KMS-11 (cell line): ENCODE measurements around the gene SLC28A2.
"Not testable (repeated sequence)": the region's sequence is repeated elsewhere in the genome, so short reads cannot be mapped to it uniquely, and the experiment has no call there.

Experiments
- H2AFZ ChIP-seq: fragments of 200-600 bp; sonication (generic); 2 replicates; pipeline ENCODE4 v1.6.1; 2016; ENCODE audit warnings: antibody characterized with exemption, mixed run types, low read depth
- H3K27ac ChIP-seq: fragments of 200-600 bp; sonication (generic); 2 replicates; pipeline ENCODE4 v1.6.1; 2016; ENCODE audit warnings: mild to moderate bottlenecking, mixed run types
- H3K27me3 ChIP-seq: fragments of 200-600 bp; sonication (generic); 2 replicates; pipeline ENCODE4 v1.6.1; 2017; ENCODE audit warnings: mild to moderate bottlenecking, low read depth, mixed run types, moderate library complexity; ENCODE audit not compliant: insufficient read depth
- H3K36me3 ChIP-seq: fragments of 200-600 bp; sonication (generic); 2 replicates; pipeline ENCODE4 v1.6.1; 2017; ENCODE audit warnings: mild to moderate bottlenecking, mixed run types; ENCODE audit not compliant: insufficient read depth
- H3K4me1 ChIP-seq: fragments of 200-600 bp; sonication (generic); 2 replicates; pipeline ENCODE4 v1.6.1; 2016; ENCODE audit warnings: mild to moderate bottlenecking, low read depth, mixed run types; ENCODE audit not compliant: poor library complexity, severe bottlenecking
- H3K4me2 ChIP-seq: fragments of 200-600 bp; sonication (generic); 2 replicates; pipeline ENCODE4 v1.7.0; 2016; ENCODE audit warnings: mild to moderate bottlenecking, mixed run types
- H3K4me3 ChIP-seq: fragments of 200-600 bp; sonication (generic); IDR thresholded peaks from 2 replicates; pipeline ENCODE4 v1.6.1; 2017; ENCODE audit warnings: low read depth, low read length, mixed read lengths; ENCODE audit not compliant: insufficient read depth
- H3K79me2 ChIP-seq: fragments of 200-600 bp; sonication (generic); 2 replicates; pipeline ENCODE4 v1.6.1; 2016; ENCODE audit warnings: low read depth, mixed run types; ENCODE audit not compliant: insufficient read depth
- H3K9ac ChIP-seq: fragments of 200-600 bp; sonication (generic); 2 replicates; pipeline ENCODE4 v1.6.1; 2016; ENCODE audit warnings: mild to moderate bottlenecking, mixed run types
- H4K20me1 ChIP-seq: fragments of 200-600 bp; sonication (generic); 2 replicates; pipeline ENCODE4 v1.6.1; 2016; ENCODE audit warnings: mild to moderate bottlenecking, mixed run types; ENCODE audit not compliant: insufficient read depth
- CTCF ChIP-seq: fragments of 200-600 bp; sonication (generic); conservative IDR thresholded peaks from 2 replicates; pipeline ENCODE4 v1.6.1; 2017; ENCODE audit warnings: low read depth, mild to moderate bottlenecking, antibody characterized with exemption, low read length, moderate library complexity, mixed read lengths

Gene SLC28A2

DNA sequence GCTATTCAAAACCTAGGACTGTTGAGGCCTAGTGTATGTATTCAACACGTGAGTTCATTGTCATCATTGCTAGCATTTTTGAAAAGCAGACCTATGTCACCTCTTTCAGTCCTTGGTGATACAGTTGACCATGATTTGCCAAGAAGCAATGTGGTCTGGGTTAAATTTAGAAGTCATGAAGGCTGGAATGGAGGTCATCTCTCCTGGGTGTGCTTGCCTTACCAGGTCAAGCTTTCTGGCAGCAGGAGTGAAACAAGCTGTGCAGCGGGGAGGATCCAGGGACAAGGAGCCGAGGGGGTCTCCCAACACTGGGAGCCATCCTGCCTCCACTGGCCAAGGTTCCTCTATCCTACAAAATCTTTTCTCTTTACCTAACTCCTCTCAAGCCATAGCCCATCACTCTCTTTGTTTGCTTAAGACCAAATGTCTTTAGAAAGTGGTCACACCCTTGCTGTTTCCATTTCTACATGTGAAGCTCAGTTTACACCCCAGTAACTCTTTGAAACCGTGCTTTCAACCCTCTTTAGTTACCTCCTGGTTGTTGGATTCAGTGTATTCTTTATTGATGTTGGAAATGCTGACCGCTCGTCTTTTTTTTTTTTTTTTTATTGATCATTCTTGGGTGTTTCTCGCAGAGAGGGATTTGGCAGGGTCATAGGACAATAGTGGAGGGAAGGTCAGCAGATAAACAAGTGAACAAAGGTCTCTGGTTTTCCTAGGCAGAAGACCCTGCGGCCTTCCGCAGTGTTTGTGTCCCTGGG, 40.0 kb downstream of the SLC28A2 start:
- Histone ChIP-seq H3K36me3 (no peaks in the 10 kb centered on the region), H3K9ac (no peak overlapping the region), H2AFZ (no peak overlapping the region), H3K4me2 (no peak overlapping the region), H3K4me3 (no peak overlapping the region), H3K4me1 (no peaks in the 10 kb centered on the region), H3K79me2 (no peaks in the 10 kb centered on the region), H3K27me3 (no peaks in the 10 kb centered on the region), H4K20me1 (no peaks in the 10 kb centered on the region), H3K27ac (no peak overlapping the region)
- TF ChIP-seq CTCF = no peak

DNA sequence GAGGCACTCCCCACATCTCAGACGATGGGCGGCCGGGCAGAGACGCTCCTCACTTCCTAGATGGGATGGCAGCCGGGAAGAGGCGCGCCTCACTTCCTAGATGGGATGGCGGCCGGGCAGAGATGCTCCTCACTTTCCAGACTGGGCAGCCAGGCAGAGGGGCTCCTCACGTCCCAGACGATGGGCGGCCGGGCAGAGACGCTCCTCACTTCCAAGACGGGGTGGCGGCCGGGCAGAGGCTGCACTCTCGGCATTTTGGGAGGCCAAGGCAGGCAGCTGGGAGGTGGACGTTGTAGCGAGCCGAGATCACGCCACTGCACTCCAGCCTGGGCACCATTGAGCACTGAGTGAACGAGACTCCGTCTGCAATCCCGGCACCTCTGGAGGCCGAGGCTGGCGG, 41.3 kb downstream of the SLC28A2 start:
- H3K4me1 ChIP-seq, H3K9ac ChIP-seq: not testable (repeated sequence)

GRCh38 chr15:45298964-45299378, 46.9 kb downstream of the SLC28A2 start:
- H3K4me3 ChIP-seq, H3K4me1 ChIP-seq, H3K27ac ChIP-seq, H2AFZ ChIP-seq, H4K20me1 ChIP-seq, H3K4me2 ChIP-seq, H3K36me3 ChIP-seq, H3K9ac ChIP-seq, H3K27me3 ChIP-seq, H3K79me2 ChIP-seq: not testable (repeated sequence)

More for the DNA sequence above, 41.3 kb downstream of the SLC28A2 start:
- not testable (repeated sequence) for H2AFZ ChIP-seq, H4K20me1 ChIP-seq, H3K4me2 ChIP-seq, H3K4me3 ChIP-seq, H3K36me3 ChIP-seq, H3K27me3 ChIP-seq, H3K27ac ChIP-seq, H3K79me2 ChIP-seq

DNA sequence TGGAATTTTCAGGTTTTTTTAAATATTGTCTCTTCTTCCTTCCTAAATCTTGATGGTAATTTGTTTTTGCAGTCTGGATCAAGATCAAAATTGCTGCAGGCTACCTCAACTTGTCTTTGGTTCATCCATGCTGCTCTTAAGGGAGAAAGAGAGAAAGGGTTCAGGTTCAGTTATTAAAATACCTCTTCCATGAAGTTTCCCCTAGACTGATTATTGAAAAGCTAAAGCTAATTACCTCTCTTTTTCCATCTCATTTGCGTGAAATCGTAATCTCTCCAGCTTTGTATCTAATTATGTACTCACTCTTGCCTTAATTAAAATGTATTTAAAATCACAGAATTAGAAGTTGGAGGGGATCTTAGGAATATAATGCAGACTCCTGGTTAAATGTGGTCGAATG, 52.7 kb downstream of the SLC28A2 start:
- Histone ChIP-seq H2AFZ (no peak overlapping the region), H3K27me3 (no peaks in the 10 kb centered on the region), H3K4me1 (peaks cover 8% of the 10 kb centered on the region), H3K79me2 (no peaks in the 10 kb centered on the region), H3K4me2 (no peak overlapping the region), H3K9ac (no peak overlapping the region), H3K27ac (no peak overlapping the region), H4K20me1 (no peaks in the 10 kb centered on the region), H3K36me3 (no peaks in the 10 kb centered on the region), H3K4me3 (no peak overlapping the region)
- no peak for TF ChIP-seq CTCF

GRCh38 chr15:45306105-45306504, 54.1 kb downstream of the SLC28A2 start:
- no peak overlapping the region for H2AFZ ChIP-seq
- TF ChIP-seq CTCF = no peak
- H3K4me1 ChIP-seq = peaks cover 8% of the 10 kb centered on the region
- no peak overlapping the region for H3K27ac ChIP-seq
- H3K36me3 ChIP-seq = no peaks in the 10 kb centered on the region
- no peaks in the 10 kb centered on the region for H3K79me2 ChIP-seq
- H3K4me3 ChIP-seq = no peak overlapping the region
- H4K20me1 ChIP-seq = no peaks in the 10 kb centered on the region
- H3K9ac ChIP-seq = no peak overlapping the region
- no peak overlapping the region for H3K4me2 ChIP-seq
- no peaks in the 10 kb centered on the region for H3K27me3 ChIP-seq
